Effector memory CD4-positive, alpha-beta T cell (primary cell): ENCODE data around the gene SNAPC2.

Experiments used
- DNase-seq, 3 donors: peaks; one replicate each; pipeline ENCODE4 v3.0.0-alpha.2; 2020
- H3K27ac ChIP-seq: 2 replicates; pipeline ENCODE4 v1.7.0; 2013; ENCODE audit warnings: mild to moderate bottlenecking, low read length, moderate library complexity; ENCODE audit not compliant: insufficient read depth, poor library complexity, severe bottlenecking
- H3K27me3 ChIP-seq: replicated peaks from 2 replicates; pipeline ENCODE4 v1.7.0; 2013; ENCODE audit warnings: mild to moderate bottlenecking, low read length; ENCODE audit not compliant: insufficient read depth, control insufficient read depth, poor library complexity, severe bottlenecking
- H3K36me3 ChIP-seq: 2 replicates; pipeline ENCODE4 v1.7.0; 2013; ENCODE audit warnings: mild to moderate bottlenecking, low read length, moderate library complexity; ENCODE audit not compliant: control insufficient read depth, insufficient read depth
- H3K4me1 ChIP-seq: 2 replicates; pipeline ENCODE4 v1.7.0; 2013; ENCODE audit warnings: low read length, mild to moderate bottlenecking; ENCODE audit not compliant: control insufficient read depth, insufficient read depth, poor library complexity, severe bottlenecking
- H3K4me3 ChIP-seq: 2 replicates; pipeline ENCODE4 v1.7.0; 2013; ENCODE audit warnings: low read length, low read depth, mild to moderate bottlenecking; ENCODE audit not compliant: insufficient read depth, poor library complexity, severe bottlenecking
- H3K9me3 ChIP-seq: 2 replicates; pipeline ENCODE4 v1.7.0; 2013; ENCODE audit warnings: mild to moderate bottlenecking, low read length, moderate library complexity; ENCODE audit not compliant: control insufficient read depth

The SNAPC2 gene

GRCh38 chr19:7902796-7903243, 17.3 kb upstream of the SNAPC2 start:
- DNase-seq, result no peak
- peaks cover 10% of the 10 kb centered on the region for H3K36me3 ChIP-seq
- H3K27ac ChIP-seq, result peak overlapping the region; percentile 64
- H3K27me3 ChIP-seq, result no peaks in the 10 kb centered on the region
- no peaks in the 10 kb centered on the region for H3K9me3 ChIP-seq
- H3K4me1 ChIP-seq, result peaks cover 22% of the 10 kb centered on the region
- H3K4me3 ChIP-seq, result peak overlapping the region; percentile 64

- Histone ChIP-seq H3K27ac (peak within 1 kb of the TSS; percentile 85), H3K36me3 (peaks cover 10% of the 10 kb centered on the region), H3K9me3 (no peaks in the 10 kb centered on the region), H3K4me3 (peak within 1 kb of the TSS; percentile 68), H3K27me3 (no peaks in the 10 kb centered on the region), H3K4me1 (peaks cover 22% of the 10 kb centered on the region)
- DNase-seq, result peak; percentile 100
These were observed 16.7 kb upstream of the SNAPC2 start, which contains the start of gene MAP2K7 for GRCh38 chr19:7903244-7904073. Gene MAP2K7 (plus strand): TSS chr19:7903877. CDS start chr19:7903945, 68 bp downstream.

- peaks cover 22% of the 10 kb centered on the region for H3K4me1 ChIP-seq
These were observed 15.8 kb upstream of the SNAPC2 start for GRCh38 chr19:7904074-7905020.

GRCh38 chr19:7905268-7905667, 14.9 kb upstream of the SNAPC2 start:
- no peak for DNase-seq
- H3K4me1 ChIP-seq, result peaks cover 22% of the 10 kb centered on the region
- no peaks in the 10 kb centered on the region for H3K27me3 ChIP-seq
- H3K4me3 ChIP-seq, result no peak overlapping the region
- H3K9me3 ChIP-seq, result no peaks in the 10 kb centered on the region
- no peak overlapping the region for H3K27ac ChIP-seq
- H3K36me3 ChIP-seq, result peaks cover 26% of the 10 kb centered on the region

More at GRCh38 chr19:7904074-7905020, 15.8 kb upstream of the SNAPC2 start:
- peaks cover 17% of the 10 kb centered on the region for H3K36me3 ChIP-seq
- H3K4me3 ChIP-seq, result peak overlapping the region; percentile 68
- no peaks in the 10 kb centered on the region for H3K9me3 ChIP-seq
- no peaks in the 10 kb centered on the region for H3K27me3 ChIP-seq
- peak; percentile 75 to 89 (median 77) for DNase-seq
- peak overlapping the region; percentile 85 for H3K27ac ChIP-seq

GRCh38 chr19:7905859-7906258, 14.3 kb upstream of the SNAPC2 start:
- Histone ChIP-seq H3K9me3 (no peaks in the 10 kb centered on the region), H3K36me3 (peaks cover 32% of the 10 kb centered on the region), H3K4me1 (peaks cover 22% of the 10 kb centered on the region), H3K27ac (no peak overlapping the region), H3K27me3 (no peaks in the 10 kb centered on the region), H3K4me3 (no peak overlapping the region)
- no peak for DNase-seq

- H3K27ac ChIP-seq, result no peak overlapping the region
- H3K27me3 ChIP-seq, result no peaks in the 10 kb centered on the region
These were observed 13.0 kb upstream of the SNAPC2 start for GRCh38 chr19:7907122-7907521.

GRCh38 chr19:7907544-7907943, 12.6 kb upstream of the SNAPC2 start:
- Histone ChIP-seq H3K27ac (no peak overlapping the region), H3K9me3 (no peaks in the 10 kb centered on the region), H3K27me3 (no peaks in the 10 kb centered on the region), H3K4me3 (no peak overlapping the region), H3K36me3 (peaks cover 47% of the 10 kb centered on the region), H3K4me1 (peaks cover 21% of the 10 kb centered on the region)
- DNase-seq, result no peak

More at GRCh38 chr19:7907122-7907521, 13.0 kb upstream of the SNAPC2 start:
- DNase-seq, result no peak
- Histone ChIP-seq H3K36me3 (peaks cover 45% of the 10 kb centered on the region), H3K9me3 (no peaks in the 10 kb centered on the region), H3K4me1 (peaks cover 22% of the 10 kb centered on the region), H3K4me3 (no peak overlapping the region)

GRCh38 chr19:7908078-7908699, 11.9 kb upstream of the SNAPC2 start:
- Histone ChIP-seq H3K27ac (no peak overlapping the region), H3K4me1 (peaks cover 15% of the 10 kb centered on the region), H3K36me3 (peaks cover 53% of the 10 kb centered on the region), H3K4me3 (no peak overlapping the region), H3K27me3 (no peaks in the 10 kb centered on the region), H3K9me3 (no peaks in the 10 kb centered on the region)
- no peak for DNase-seq

- Histone ChIP-seq H3K4me1 (peaks cover 13% of the 10 kb centered on the region), H3K36me3 (peaks cover 53% of the 10 kb centered on the region), H3K9me3 (no peaks in the 10 kb centered on the region)
These were observed 11.2 kb upstream of the SNAPC2 start for GRCh38 chr19:7908742-7909461.

More at GRCh38 chr19:7908742-7909461, 11.2 kb upstream of the SNAPC2 start:
- H3K4me3 ChIP-seq, result no peak overlapping the region
- H3K27me3 ChIP-seq, result no peaks in the 10 kb centered on the region
- no peak for DNase-seq
- no peak overlapping the region for H3K27ac ChIP-seq
